HFFc6 (cell line): ENCODE results near the gene DST. TPM values are rescaled to one million over a fixed set of nuclear protein-coding genes. Genes with fewer than 3 reads are reported as not detected.

Experiments
- DNase-seq: peaks from one replicate; pipeline ENCODE4 v3.0.0-alpha.2; 2018
- H3K27ac Mint-ChIP-seq: 2 replicates; pipeline ENCODE4 v1.8.0; 2020; ENCODE audit warnings: mild to moderate bottlenecking, mixed read lengths
- H3K27me3 Mint-ChIP-seq: 2 replicates; pipeline ENCODE4 v1.8.0; 2021; ENCODE audit warnings: mild to moderate bottlenecking, moderate library complexity, mixed read lengths; ENCODE audit not compliant: insufficient read depth
- H3K36me3 Mint-ChIP-seq: 2 replicates; pipeline ENCODE4 v1.8.0; 2021; ENCODE audit warnings: low read depth, mixed read lengths
- H3K4me1 Mint-ChIP-seq: 2 replicates; pipeline ENCODE4 v1.8.0; 2020; ENCODE audit warnings: low read depth, mixed read lengths
- H3K4me3 Mint-ChIP-seq: 2 replicates; pipeline ENCODE4 v1.8.0; 2020; ENCODE audit warnings: mild to moderate bottlenecking, moderate library complexity, mixed read lengths
- H3K9me3 Mint-ChIP-seq: 2 replicates; pipeline ENCODE4 v1.8.0; 2020; ENCODE audit warnings: mild to moderate bottlenecking, mixed read lengths
- CTCF ChIP-seq: fragments of 200-600 bp; sonication (generic); IDR thresholded peaks from 2 replicates; pipeline ENCODE4 v1.5.0; 2021; ENCODE audit warnings: antibody characterized with exemption, mild to moderate bottlenecking
- total RNA-seq, 6 experiments: library from RNA; stranded (reverse); fragmentation: NEBNext Ultra II Directional; extraction: Animal tissue kit (Norgen Biotek cat#: 25700); gene quantifications; 2 replicates in 1 of 6; 3 replicates in 5 of 6; pipeline ENCODE4 v1.2.3, GENCODE V29; 2021

DST gene
- total RNA-seq, 6 experiments from 2014 or later = 246 to 408 (median 279) TPM

DNA sequence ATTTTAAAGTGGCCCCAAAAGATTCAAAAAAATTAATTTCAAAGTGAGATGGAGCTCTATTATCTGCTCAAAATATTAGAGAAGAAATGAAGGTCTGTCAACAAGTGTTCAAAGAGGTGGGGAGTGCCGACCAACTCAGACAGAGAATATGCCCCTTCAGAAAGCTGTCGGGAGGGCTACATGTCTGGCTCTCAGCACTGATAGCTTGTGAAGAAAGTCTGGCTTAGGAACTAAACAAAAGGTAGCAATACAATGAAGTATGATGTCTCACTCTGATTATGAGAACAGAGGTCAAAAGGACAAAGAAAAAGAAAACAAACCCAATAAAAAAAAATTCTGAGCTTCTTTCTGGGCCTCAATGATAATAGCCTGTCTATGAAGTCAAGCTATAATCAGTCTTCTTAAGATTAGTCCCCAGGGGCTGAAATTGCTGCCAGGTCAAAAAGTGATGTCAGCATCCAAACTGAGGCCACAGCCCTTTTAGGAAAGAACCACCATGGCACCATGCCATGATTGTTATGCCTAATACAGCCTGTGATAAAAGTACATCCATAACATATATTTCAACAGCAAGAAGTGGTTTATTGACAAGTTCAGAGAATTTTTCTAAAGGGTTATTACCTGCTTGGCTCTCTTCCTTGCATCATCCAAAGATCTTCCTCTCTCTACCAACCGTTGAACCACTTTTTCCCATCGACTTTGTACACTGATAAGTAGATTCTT, 150.9 kb downstream of the DST start:
- H3K27me3 Mint-ChIP-seq = peaks cover 5% of the 10 kb centered on the region; the same call in 1 of the 2 replicates
- TF ChIP-seq CTCF = no peak
- H3K9me3 Mint-ChIP-seq = no peaks in the 10 kb centered on the region
- DNase-seq = no peak
- H3K4me3 Mint-ChIP-seq = peak overlapping the region; percentile 49
- H3K27ac Mint-ChIP-seq = peak overlapping the region; percentile 71
- peaks cover 70% of the 10 kb centered on the region for H3K36me3 Mint-ChIP-seq
- peaks cover 38% of the 10 kb centered on the region for H3K4me1 Mint-ChIP-seq

DNA sequence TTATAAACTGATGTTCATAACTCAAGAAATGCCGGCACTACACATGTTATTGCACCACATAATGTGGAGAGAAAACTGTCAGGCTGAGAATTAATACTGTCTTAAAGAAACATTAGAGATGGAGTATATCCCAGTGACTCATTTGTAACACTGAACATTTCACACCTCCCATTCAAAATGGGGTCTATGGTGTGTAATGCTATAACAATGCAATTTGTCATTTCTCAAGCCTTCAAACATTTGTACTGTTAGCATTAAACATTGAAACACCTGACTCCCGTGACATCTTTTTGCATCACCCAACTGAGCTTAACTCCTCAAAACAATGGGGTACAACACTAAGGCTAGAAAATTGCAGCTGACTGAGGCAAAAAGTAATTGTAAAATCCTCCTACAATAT, 151.7 kb downstream of the DST start:
- peaks cover 70% of the 10 kb centered on the region for H3K36me3 Mint-ChIP-seq
- no peaks in the 10 kb centered on the region for H3K9me3 Mint-ChIP-seq

DNA sequence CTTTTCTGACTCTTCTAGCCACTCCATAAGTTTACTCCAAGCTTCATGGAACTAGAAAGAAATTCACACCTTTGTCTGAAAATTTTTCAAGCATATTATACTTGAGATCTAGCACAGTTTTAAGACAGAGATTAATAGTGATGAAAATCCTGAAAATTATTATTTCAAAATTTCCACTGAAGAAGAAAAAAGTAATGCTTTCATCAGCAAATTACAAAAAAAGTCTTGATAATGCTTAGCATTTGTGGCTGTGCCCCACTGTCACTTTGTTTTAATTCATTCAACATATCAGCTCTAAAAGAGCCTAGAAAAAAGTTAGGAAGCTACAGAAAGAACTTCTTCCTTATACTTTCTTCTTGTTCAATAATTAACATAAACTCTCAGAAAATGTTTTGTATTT, 153.1 kb downstream of the DST start:
- Mint-ChIP-seq H3K36me3 (peaks cover 75% of the 10 kb centered on the region), H3K27me3 (peaks cover 12% of the 10 kb centered on the region; the same call in 1 of the 2 replicates), H3K27ac (no peak overlapping the region), H3K9me3 (no peaks in the 10 kb centered on the region), H3K4me3 (no peak overlapping the region), H3K4me1 (peaks cover 59% of the 10 kb centered on the region)
- DNase-seq = no peak
- no peak for TF ChIP-seq CTCF

More for the DNA sequence above, 151.7 kb downstream of the DST start:
- Mint-ChIP-seq H3K27me3 (peaks cover 5% of the 10 kb centered on the region; the same call in 1 of the 2 replicates), H3K4me1 (peaks cover 45% of the 10 kb centered on the region), H3K4me3 (no peak overlapping the region), H3K27ac (peak overlapping the region; percentile 71; the same call in 1 of the 2 replicates)
- TF ChIP-seq CTCF = no peak
- DNase-seq = peak; percentile 40

DNA sequence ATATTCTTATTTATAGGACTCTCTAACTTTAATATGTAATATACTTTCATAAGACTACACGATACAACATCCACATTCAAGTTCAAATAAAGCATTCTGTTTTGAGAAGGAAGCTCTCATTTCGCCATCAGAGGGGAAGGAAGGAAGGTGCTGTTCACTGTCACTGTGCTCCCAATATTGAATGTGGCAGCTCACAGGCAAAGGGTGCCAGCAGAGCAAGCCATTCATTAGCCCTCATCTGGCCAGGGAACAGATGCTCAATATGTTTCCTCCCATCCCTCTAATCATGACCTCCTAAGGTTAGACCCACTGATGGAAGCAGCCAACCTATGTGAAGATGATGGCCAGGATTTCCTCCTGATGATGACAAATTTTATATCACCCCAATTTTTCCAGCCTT, 154.4 kb downstream of the DST start:
- Mint-ChIP-seq H3K27me3 (peaks cover 12% of the 10 kb centered on the region; the same call in 1 of the 2 replicates), H3K4me3 (no peak overlapping the region), H3K4me1 (peaks cover 72% of the 10 kb centered on the region), H3K27ac (peak overlapping the region; percentile 36; the same call in 1 of the 2 replicates), H3K36me3 (peaks cover 70% of the 10 kb centered on the region), H3K9me3 (no peaks in the 10 kb centered on the region)
- no peak for DNase-seq
- no peak for TF ChIP-seq CTCF

GRCh38 chr6:56486681-56487080, 156.0 kb downstream of the DST start:
- Mint-ChIP-seq H3K27me3 (peaks cover 19% of the 10 kb centered on the region), H3K4me1 (peaks cover 65% of the 10 kb centered on the region), H3K27ac (peak overlapping the region; percentile 42; the same call in 1 of the 2 replicates), H3K4me3 (peak overlapping the region; percentile 3; the same call in 1 of the 2 replicates), H3K36me3 (peaks cover 68% of the 10 kb centered on the region), H3K9me3 (no peaks in the 10 kb centered on the region)
- TF ChIP-seq CTCF = no peak
- DNase-seq = no peak
